ENCODE measurements around the gene TMEM47. TPM values are rescaled to one million over a fixed set of nuclear protein-coding genes. Genes with fewer than 3 reads are reported as not detected.

The TMEM47 gene
- total RNA-seq, 3 donors from 2014 or later = 3.4 to 43.4 (median 5.3) TPM

GRCh38 chrX:34624416-34624815, 32.7 kb downstream of the TMEM47 start:
- TF ChIP-seq CTCF (IDR thresholded peaks at IDR 0.05) = no peak
- Histone ChIP-seq H3K9me3 (no peaks in the 10 kb centered on the region), H3K4me1 (ENCODE audit: low read depth) (no peaks in the 10 kb centered on the region), H3K36me3 (ENCODE audit: low read depth) (no peaks in the 10 kb centered on the region), H3K4me3 (no peak overlapping the region)
- intact Hi-C loops (cut with DNase I, micrococcal nuclease) = no loop called here
- DNase-seq (no peak), ATAC-seq (no peak)

- intact Hi-C loops (cut with DNase I, micrococcal nuclease) = no loop called here
- no peak for TF ChIP-seq CTCF (IDR thresholded peaks at IDR 0.05)
- no peaks in the 10 kb centered on the region for H3K9me3 ChIP-seq
Measured at GRCh38 chrX:34619920-34620319, 37.2 kb downstream of the TMEM47 start.

GRCh38 chrX:34612036-34612435, 45.0 kb downstream of the TMEM47 start:
- intact Hi-C loops (cut with DNase I, micrococcal nuclease) = no loop called here
- Histone ChIP-seq H3K4me3 (no peak overlapping the region), H3K4me1 (ENCODE audit: low read depth) (no peaks in the 10 kb centered on the region), H3K36me3 (ENCODE audit: low read depth) (no peaks in the 10 kb centered on the region), H3K9me3 (no peaks in the 10 kb centered on the region)
- TF ChIP-seq CTCF (IDR thresholded peaks at IDR 0.05) = no peak
- ATAC-seq (no peak), DNase-seq (no peak)

More at GRCh38 chrX:34619920-34620319, 37.2 kb downstream of the TMEM47 start:
- no peaks in the 10 kb centered on the region for H3K36me3 ChIP-seq (ENCODE audit: low read depth)
- DNase-seq (no peak), ATAC-seq (no peak)
- H3K4me1 ChIP-seq (ENCODE audit: low read depth) = no peaks in the 10 kb centered on the region
- H3K4me3 ChIP-seq = no peak overlapping the region

GRCh38 chrX:34598362-34598761, 58.7 kb downstream of the TMEM47 start:
- intact Hi-C loops (cut with DNase I, micrococcal nuclease) = no loop called here
- Histone ChIP-seq H3K4me3 (no peak overlapping the region), H3K36me3 (ENCODE audit: low read depth) (no peaks in the 10 kb centered on the region), H3K4me1 (ENCODE audit: low read depth) (no peaks in the 10 kb centered on the region), H3K9me3 (no peaks in the 10 kb centered on the region)
- DNase-seq (no peak), ATAC-seq (no peak)
- no peak for TF ChIP-seq CTCF (IDR thresholded peaks at IDR 0.05)

GRCh38 chrX:34586936-34587335, 70.1 kb downstream of the TMEM47 start:
- H3K4me1 ChIP-seq (ENCODE audit: low read depth) = no peaks in the 10 kb centered on the region
- no peaks in the 10 kb centered on the region for H3K9me3 ChIP-seq
- H3K36me3 ChIP-seq (ENCODE audit: low read depth) = no peaks in the 10 kb centered on the region
- ATAC-seq (no peak), DNase-seq (no peak)
- no peak overlapping the region for H3K4me3 ChIP-seq
- no peak for TF ChIP-seq CTCF (IDR thresholded peaks at IDR 0.05)
- intact Hi-C loops (cut with DNase I, micrococcal nuclease) = no loop called here

GRCh38 chrX:34586346-34586911, 70.7 kb downstream of the TMEM47 start:
- Histone ChIP-seq H3K9me3 (no peaks in the 10 kb centered on the region), H3K4me3 (no peak overlapping the region), H3K36me3 (ENCODE audit: low read depth) (no peaks in the 10 kb centered on the region), H3K4me1 (ENCODE audit: low read depth) (no peaks in the 10 kb centered on the region)
- no peak for ATAC-seq
- TF ChIP-seq CTCF (IDR thresholded peaks at IDR 0.05) = no peak
- no peak for DNase-seq
- intact Hi-C loops (cut with DNase I, micrococcal nuclease) = no loop called here
